Measurements from ENCODE around the gene CDH13.

CDH13 gene

GRCh38 chr16:83301971-83302370, 675.2 kb downstream of the CDH13 start:
- Histone ChIP-seq H3K27ac (replicated peaks) (no peak overlapping the region), H3K4me3 (replicated peaks; ENCODE audit: insufficient read depth, low read length) (no peak overlapping the region), H3K27me3 (ENCODE audit: insufficient read depth, poor library complexity, severe bottlenecking) (peaks cover 3% of the 10 kb centered on the region)
- no peak for DNase-seq (ENCODE audit: low read depth in 1 of 2, low spot score in 1 of 2)
- TF ChIP-seq REST (IDR thresholded peaks at IDR 0.05; ENCODE audit: insufficient replicate concordance, low read depth) (no peak), SPI1 (IDR thresholded peaks at IDR 0.05; ENCODE audit: borderline replicate concordance, low read depth) (no peak), CTCF (IDR thresholded peaks at IDR 0.05; ENCODE audit: insufficient read depth, low read length) (no peak), POLR2AphosphoS5 (IDR thresholded peaks at IDR 0.05; ENCODE audit: low read depth) (no peak), GABPA (IDR thresholded peaks at IDR 0.05; ENCODE audit: low read depth) (no peak)

GRCh38 chr16:83302853-83303252, 676.1 kb downstream of the CDH13 start:
- Histone ChIP-seq H3K27ac (replicated peaks) (no peak overlapping the region), H3K4me3 (replicated peaks; ENCODE audit: insufficient read depth, low read length) (no peak overlapping the region), H3K27me3 (ENCODE audit: insufficient read depth, poor library complexity, severe bottlenecking) (peaks cover 3% of the 10 kb centered on the region)
- TF ChIP-seq CTCF (IDR thresholded peaks at IDR 0.05; ENCODE audit: insufficient read depth, low read length) (no peak), REST (IDR thresholded peaks at IDR 0.05; ENCODE audit: insufficient replicate concordance, low read depth) (no peak), SPI1 (IDR thresholded peaks at IDR 0.05; ENCODE audit: borderline replicate concordance, low read depth) (no peak), GABPA (IDR thresholded peaks at IDR 0.05; ENCODE audit: low read depth) (no peak), POLR2AphosphoS5 (IDR thresholded peaks at IDR 0.05; ENCODE audit: low read depth) (no peak)
- DNase-seq (ENCODE audit: low read depth in 1 of 2, low spot score in 1 of 2): no peak

GRCh38 chr16:83305092-83305491, 678.3 kb downstream of the CDH13 start:
- peaks cover 3% of the 10 kb centered on the region for H3K27me3 ChIP-seq (ENCODE audit: insufficient read depth, poor library complexity, severe bottlenecking)
- TF ChIP-seq CTCF (IDR thresholded peaks at IDR 0.05; ENCODE audit: insufficient read depth, low read length) (no peak), POLR2AphosphoS5 (IDR thresholded peaks at IDR 0.05; ENCODE audit: low read depth) (no peak), REST (IDR thresholded peaks at IDR 0.05; ENCODE audit: insufficient replicate concordance, low read depth) (no peak), GABPA (IDR thresholded peaks at IDR 0.05; ENCODE audit: low read depth) (no peak), SPI1 (IDR thresholded peaks at IDR 0.05; ENCODE audit: borderline replicate concordance, low read depth) (no peak)
- H3K4me3 ChIP-seq (replicated peaks; ENCODE audit: insufficient read depth, low read length): no peak overlapping the region
- H3K27ac ChIP-seq (replicated peaks): no peak overlapping the region
- no peak for DNase-seq (ENCODE audit: low read depth in 1 of 2, low spot score in 1 of 2)
